Mucosa of descending colon (tissue), 3 donors: ENCODE measurements around the gene SGPP2. TPM values are rescaled to one million over a fixed set of nuclear protein-coding genes. Genes with fewer than 3 reads are reported as not detected.

Experiments used
- ATAC-seq: fragments of 200-7000 bp; cut with Tn5 transposase; one replicate; pipeline ENCODE4 v1.9.1; 2020; ENCODE audit warnings: mild to moderate bottlenecking, moderate library complexity
- DNase-seq, 3 donors: peaks; one replicate each; pipeline ENCODE4 v3.0.0-alpha.2; 2020
- H3K36me3 ChIP-seq: fragments of 200-600 bp; one replicate; pipeline ENCODE4 v1.8.0; 2021; ENCODE audit warnings: low read depth, mild to moderate bottlenecking
- H3K4me1 ChIP-seq: fragments of 200-600 bp; one replicate; pipeline ENCODE4 v1.8.0; 2021; ENCODE audit warnings: low read depth, mild to moderate bottlenecking
- H3K4me3 ChIP-seq: fragments of 200-600 bp; one replicate; pipeline ENCODE4 v1.8.0; 2021; ENCODE audit warnings: mild to moderate bottlenecking
- H3K9me3 ChIP-seq: fragments of 200-600 bp; one replicate; pipeline ENCODE4 v1.8.0; 2021; ENCODE audit warnings: mild to moderate bottlenecking
- CTCF ChIP-seq: fragments of 200-600 bp; IDR thresholded peaks from one replicate; pipeline ENCODE4 v1.8.0; 2022; ENCODE audit warnings: antibody characterized with exemption, mild to moderate bottlenecking
- intact Hi-C, 2 donors: fragments of 100-400 bp; cut with DNase I in 1 of 2; cut with micrococcal nuclease in 1 of 2; formaldehyde crosslinking; loops; one replicate each; pipeline versions ENCODE4 v1.11.0 to v1.11.1; 2022; cut with DNase I, micrococcal nuclease
- total RNA-seq, 3 donors: library from RNA; stranded (reverse); fragmentation: NEBNext Ultra II Directional in 2 of 3; extraction: Animal tissue kit (Norgen Biotek cat#: 25700) in 2 of 3; gene quantifications; one replicate each; pipeline versions ENCODE4 v1.2.1 to v1.2.4, GENCODE V29; 2021 to 2023
- donor health status: DM: no; HTN: no; CAD: no; lungs with moderate emphysema.
- donor health status: DM: no; HTN: no; CAD: no.
- donor health status: DM: no; HTN: yes; CAD: no.

SGPP2 gene
- total RNA-seq, 3 donors from 2014 or later = 31.3 to 101 (median 75.2) TPM

GRCh38 chr2:222547083-222547482 is 122.7 kb downstream of the SGPP2 start:
- DNase-seq = no peak
- Histone ChIP-seq H3K4me1 (no peaks in the 10 kb centered on the region), H3K9me3 (no peaks in the 10 kb centered on the region), H3K4me3 (no peak overlapping the region), H3K36me3 (no peaks in the 10 kb centered on the region)
- no peak for TF ChIP-seq CTCF
- ATAC-seq = no peak
- intact Hi-C loops = no loop called here

DNA sequence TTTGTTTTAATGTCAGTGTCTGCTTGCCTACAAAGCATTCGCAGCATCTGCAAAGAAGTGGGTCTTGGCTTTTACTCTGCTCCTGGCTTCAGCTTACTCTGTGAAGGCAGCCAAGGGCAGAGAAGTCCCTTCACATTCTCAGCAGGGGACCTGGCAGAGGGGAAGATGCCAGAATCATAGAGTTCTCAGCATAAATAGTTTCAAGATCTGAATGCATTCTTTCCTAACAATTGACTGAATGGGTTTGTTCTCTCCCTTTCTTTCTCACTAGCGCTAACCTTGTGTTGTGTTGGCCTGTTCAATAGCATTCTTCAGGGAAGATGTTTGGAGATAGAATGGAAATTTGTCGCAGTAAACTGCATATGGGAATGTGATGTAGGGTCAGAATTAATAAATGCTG is 124.6 kb downstream of the SGPP2 start:
- Histone ChIP-seq H3K4me3 (no peak overlapping the region), H3K4me1 (no peaks in the 10 kb centered on the region), H3K9me3 (no peaks in the 10 kb centered on the region), H3K36me3 (no peaks in the 10 kb centered on the region)
- DNase-seq (no peak), ATAC-seq (no peak)
- intact Hi-C loops = no loop called here
- TF ChIP-seq CTCF = no peak

DNA sequence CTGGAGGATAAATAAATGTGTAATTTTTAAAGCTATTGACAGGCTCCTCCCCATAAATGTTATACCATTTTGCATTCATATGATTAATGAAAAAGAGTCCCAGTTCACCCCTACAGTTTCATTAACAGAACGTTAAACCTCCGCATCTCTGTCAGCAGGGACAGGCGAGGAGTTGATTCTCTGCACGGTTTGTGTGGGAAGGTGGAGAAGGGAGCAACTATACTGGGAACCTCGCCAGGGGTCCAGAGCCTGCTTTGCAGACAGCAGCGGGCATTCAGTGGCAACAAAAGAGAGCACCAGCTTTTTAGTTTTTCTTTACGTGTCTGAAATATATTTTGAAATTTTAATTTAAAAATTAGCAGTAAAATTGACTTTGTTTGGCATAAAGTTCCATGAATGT is 130.2 kb downstream of the SGPP2 start:
- ATAC-seq (no peak), DNase-seq (no peak)
- no peaks in the 10 kb centered on the region for H3K4me1 ChIP-seq
- no peak overlapping the region for H3K4me3 ChIP-seq
- H3K36me3 ChIP-seq = no peaks in the 10 kb centered on the region
- no peaks in the 10 kb centered on the region for H3K9me3 ChIP-seq
- intact Hi-C loops = no loop called here
- TF ChIP-seq CTCF = no peak

DNA sequence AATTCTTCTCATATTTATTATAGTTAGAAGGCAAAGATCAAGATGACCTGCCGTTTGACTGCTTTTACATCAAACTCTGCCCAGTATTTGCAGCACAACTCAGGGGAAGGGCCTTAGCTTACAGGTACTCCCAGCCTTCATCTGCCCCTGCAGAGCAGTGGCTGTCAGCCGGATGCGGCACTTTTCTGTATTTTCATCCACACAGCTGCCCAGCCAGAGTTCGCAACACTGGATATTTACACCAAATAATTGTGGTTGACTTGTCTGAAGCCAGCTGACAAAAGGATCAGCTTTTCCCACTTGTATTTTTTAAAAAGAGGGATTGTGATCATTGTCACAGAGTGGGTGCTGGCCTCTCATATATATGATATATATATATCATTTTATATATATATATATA is 136.8 kb downstream of the SGPP2 start:
- no peaks in the 10 kb centered on the region for H3K36me3 ChIP-seq
- H3K4me1 ChIP-seq = no peaks in the 10 kb centered on the region
- H3K9me3 ChIP-seq = no peaks in the 10 kb centered on the region
- intact Hi-C loops = loop anchor here (5.0 kb wide), 1 partner anchor 244 kb away; no protein-coding TSS in a partner anchor
- no peak for DNase-seq
- no peak for TF ChIP-seq CTCF
- ATAC-seq = no peak
- H3K4me3 ChIP-seq = no peak overlapping the region

DNA sequence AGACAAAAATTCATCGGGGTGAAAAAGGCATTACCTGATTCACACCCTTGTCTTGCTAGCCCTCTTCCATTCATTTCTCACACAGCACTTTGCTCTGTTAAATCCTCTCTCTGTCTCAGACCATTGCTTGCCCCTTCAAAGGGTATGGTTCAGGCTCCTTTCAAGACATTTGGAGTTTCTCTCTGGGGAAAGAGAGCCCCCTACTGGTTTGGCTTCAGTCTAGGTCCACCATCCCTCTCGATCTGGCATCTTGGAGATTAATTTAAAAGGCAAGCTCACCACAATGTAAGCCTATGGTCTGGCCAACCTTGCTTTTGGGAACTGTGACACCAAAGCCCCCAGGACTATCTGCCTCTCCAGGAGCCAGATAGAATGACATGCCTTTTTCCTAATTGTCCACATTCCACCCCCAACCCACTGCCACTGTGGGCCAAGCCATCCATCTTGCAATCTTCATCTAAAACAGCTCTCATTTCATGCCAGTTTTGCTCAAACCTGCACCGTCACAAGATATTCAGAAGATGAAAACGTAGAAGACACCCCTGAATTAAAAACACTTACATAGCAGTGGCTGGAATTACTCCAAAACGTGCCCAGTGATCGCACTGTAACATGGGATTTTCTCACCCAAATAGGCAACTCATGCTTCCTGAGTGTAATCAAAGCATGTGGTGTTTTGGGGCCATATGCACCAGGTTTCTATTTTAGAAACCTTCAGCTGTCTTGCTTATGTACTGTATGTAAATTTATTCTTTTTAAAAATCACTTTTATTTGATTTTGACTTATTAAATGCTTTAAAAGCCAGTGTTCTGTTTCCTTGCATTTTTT is 137.7 kb downstream of the SGPP2 start:
- no peaks in the 10 kb centered on the region for H3K36me3 ChIP-seq
- peak; percentile 76 for ATAC-seq
- H3K4me1 ChIP-seq = no peaks in the 10 kb centered on the region
- peak in 1 of 3 donors; percentile 82 for DNase-seq
- intact Hi-C loops = loop anchor here (5.0 kb wide), 1 partner anchor 245 kb away; no protein-coding TSS in a partner anchor
- no peaks in the 10 kb centered on the region for H3K9me3 ChIP-seq
- TF ChIP-seq CTCF = no peak
- H3K4me3 ChIP-seq = no peak overlapping the region
